ENCODE data around the gene RBFOX2.

- no peak for TF ChIP-seq EZH2 (conservative IDR thresholded peaks at IDR 0.05; ENCODE audit: low read depth, low read length)
- no peak for TF ChIP-seq CTCF (CRISPR knock-in tag; IDR thresholded peaks at IDR 0.05)
- no peak for TF ChIP-seq NFIC (IDR thresholded peaks at IDR 0.05; ENCODE audit: low read length)
Observed at GRCh38 chr22:35749808-35750207, 278.8 kb downstream of the RBFOX2 start.
